Measurements from ENCODE around the gene SARDH.

DNA sequence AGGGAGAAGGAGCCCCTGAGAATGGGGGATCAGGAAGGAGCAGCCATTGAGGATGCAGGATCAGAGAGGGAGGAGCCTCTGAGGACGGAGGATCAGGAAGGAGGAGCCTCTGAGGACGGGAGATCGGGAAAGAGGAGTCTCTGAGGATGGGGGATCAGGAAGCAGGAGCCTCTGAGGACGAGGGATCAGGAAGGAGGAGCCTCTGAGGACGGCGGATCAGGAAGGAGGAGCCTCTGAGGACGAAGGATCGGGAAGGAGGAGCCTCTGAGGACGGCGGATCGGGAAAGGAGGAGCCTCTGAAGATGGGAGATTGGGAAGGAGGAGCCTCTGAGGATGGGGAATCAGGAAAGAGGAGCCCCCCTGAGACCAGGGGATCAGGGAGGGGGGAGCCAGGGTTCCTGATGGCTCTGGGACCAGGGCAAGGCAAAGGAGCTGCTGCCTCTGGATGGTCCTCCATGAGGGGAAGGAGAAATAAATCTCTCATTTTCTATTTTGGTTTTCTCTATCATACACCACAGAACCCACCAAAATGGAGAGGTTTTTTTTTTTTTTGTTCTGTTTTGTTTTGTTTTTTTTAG is 22.6 kb upstream of the SARDH start:
- TF ChIP-seq, protein P1, sequence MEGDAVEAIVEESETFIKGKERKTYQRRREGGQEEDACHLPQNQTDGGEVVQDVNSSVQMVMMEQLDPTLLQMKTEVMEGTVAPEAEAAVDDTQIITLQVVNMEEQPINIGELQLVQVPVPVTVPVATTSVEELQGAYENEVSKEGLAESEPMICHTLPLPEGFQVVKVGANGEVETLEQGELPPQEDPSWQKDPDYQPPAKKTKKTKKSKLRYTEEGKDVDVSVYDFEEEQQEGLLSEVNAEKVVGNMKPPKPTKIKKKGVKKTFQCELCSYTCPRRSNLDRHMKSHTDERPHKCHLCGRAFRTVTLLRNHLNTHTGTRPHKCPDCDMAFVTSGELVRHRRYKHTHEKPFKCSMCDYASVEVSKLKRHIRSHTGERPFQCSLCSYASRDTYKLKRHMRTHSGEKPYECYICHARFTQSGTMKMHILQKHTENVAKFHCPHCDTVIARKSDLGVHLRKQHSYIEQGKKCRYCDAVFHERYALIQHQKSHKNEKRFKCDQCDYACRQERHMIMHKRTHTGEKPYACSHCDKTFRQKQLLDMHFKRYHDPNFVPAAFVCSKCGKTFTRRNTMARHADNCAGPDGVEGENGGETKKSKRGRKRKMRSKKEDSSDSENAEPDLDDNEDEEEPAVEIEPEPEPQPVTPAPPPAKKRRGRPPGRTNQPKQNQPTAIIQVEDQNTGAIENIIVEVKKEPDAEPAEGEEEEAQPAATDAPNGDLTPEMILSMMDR (IDR thresholded peaks at IDR 0.05; ENCODE audit: poor library complexity, severe bottlenecking), result no peak
- no peak for TF ChIP-seq EZH2 (IDR thresholded peaks at IDR 0.05; ENCODE audit: borderline replicate concordance, insufficient read depth, low read length, poor library complexity, severe bottlenecking)
- TF ChIP-seq TAF1 (IDR thresholded peaks at IDR 0.05; ENCODE audit: low read depth), result no peak
- no peak for TF ChIP-seq SMC3 (conservative IDR thresholded peaks at IDR 0.05; ENCODE audit: poor library complexity)
- no peak for TF ChIP-seq EP300 (conservative IDR thresholded peaks at IDR 0.05; ENCODE audit: poor library complexity, severe bottlenecking)
- no peak for TF ChIP-seq POLR2AphosphoS5 (IDR thresholded peaks at IDR 0.05)
- no peak for TF ChIP-seq MXI1 (conservative IDR thresholded peaks at IDR 0.05; ENCODE audit: poor library complexity, severe bottlenecking)
- no peak for TF ChIP-seq RAD21 (conservative IDR thresholded peaks at IDR 0.05)
- TF ChIP-seq, protein P2, sequence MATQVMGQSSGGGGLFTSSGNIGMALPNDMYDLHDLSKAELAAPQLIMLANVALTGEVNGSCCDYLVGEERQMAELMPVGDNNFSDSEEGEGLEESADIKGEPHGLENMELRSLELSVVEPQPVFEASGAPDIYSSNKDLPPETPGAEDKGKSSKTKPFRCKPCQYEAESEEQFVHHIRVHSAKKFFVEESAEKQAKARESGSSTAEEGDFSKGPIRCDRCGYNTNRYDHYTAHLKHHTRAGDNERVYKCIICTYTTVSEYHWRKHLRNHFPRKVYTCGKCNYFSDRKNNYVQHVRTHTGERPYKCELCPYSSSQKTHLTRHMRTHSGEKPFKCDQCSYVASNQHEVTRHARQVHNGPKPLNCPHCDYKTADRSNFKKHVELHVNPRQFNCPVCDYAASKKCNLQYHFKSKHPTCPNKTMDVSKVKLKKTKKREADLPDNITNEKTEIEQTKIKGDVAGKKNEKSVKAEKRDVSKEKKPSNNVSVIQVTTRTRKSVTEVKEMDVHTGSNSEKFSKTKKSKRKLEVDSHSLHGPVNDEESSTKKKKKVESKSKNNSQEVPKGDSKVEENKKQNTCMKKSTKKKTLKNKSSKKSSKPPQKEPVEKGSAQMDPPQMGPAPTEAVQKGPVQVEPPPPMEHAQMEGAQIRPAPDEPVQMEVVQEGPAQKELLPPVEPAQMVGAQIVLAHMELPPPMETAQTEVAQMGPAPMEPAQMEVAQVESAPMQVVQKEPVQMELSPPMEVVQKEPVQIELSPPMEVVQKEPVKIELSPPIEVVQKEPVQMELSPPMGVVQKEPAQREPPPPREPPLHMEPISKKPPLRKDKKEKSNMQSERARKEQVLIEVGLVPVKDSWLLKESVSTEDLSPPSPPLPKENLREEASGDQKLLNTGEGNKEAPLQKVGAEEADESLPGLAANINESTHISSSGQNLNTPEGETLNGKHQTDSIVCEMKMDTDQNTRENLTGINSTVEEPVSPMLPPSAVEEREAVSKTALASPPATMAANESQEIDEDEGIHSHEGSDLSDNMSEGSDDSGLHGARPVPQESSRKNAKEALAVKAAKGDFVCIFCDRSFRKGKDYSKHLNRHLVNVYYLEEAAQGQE (IDR thresholded peaks at IDR 0.05; ENCODE audit: borderline replicate concordance), result no peak

Data from neural cell (in vitro differentiated cells).